Activated naive CD4-positive, alpha-beta T cell treated with anti-CD3 and anti-CD28 coated beads, Interleukin-2, amount 10 ng/mL, durations not matched to agents 5 hours and 36 hours (primary cell): ENCODE measurements around the gene PRAF2. TPM values are rescaled to one million over a fixed set of nuclear protein-coding genes. Genes with fewer than 3 reads are reported as not detected.

Experiments
- total RNA-seq, 2 experiments: library from RNA; stranded (reverse); gene quantifications; one replicate each; pipeline ENCODE4 v1.2.3, GENCODE V29; 2021

PRAF2 gene
- total RNA-seq: 10 to 100 TPM; 23.8 to 26.7 TPM

GRCh38 chrX:49073601-49074575 is at the start of gene PRAF2:
PRAF2 (minus strand) TSS chrX:49074002; CDS start chrX:49073987, 15 bp downstream.

GRCh38 chrX:49079489-49080428 is 6.0 kb upstream of the PRAF2 start, which contains the start of gene WDR45:
WDR45 (minus strand) TSS chrX:49079887; CDS start chrX:49078095, 1,792 bp downstream.

GRCh38 chrX:49058794-49059193 is 15.0 kb downstream of the PRAF2 start, which contains the start of gene CCDC120:
CCDC120 (plus strand) TSS chrX:49058999; CDS start chrX:49062042, 3,043 bp downstream.

GRCh38 chrX:49043220-49043986 is 30.4 kb downstream of the PRAF2 start, which contains the start of gene TFE3:
TFE3 (minus strand) TSS chrX:49043357; CDS start chrX:49043226, 131 bp downstream.

Other genes with a start within 250 kb of the PRAF2 start
- gene ERAS, start 247.5 kb downstream of the PRAF2 start, total RNA-seq: not detected
- gene PCSK1N, start 238.4 kb downstream of the PRAF2 start, total RNA-seq: under 1 TPM; 0.38 to 0.91 TPM
- gene TIMM17B, start 176.2 kb downstream of the PRAF2 start, total RNA-seq: 10 to 100 TPM; 38.8 to 39.9 TPM
- gene PQBP1, start 176.1 kb downstream of the PRAF2 start, total RNA-seq: 10 to 100 TPM; 93.7 to 97.5 TPM
- 10 to 100 TPM; 17.7 to 21.5 TPM for gene SLC35A2, start 162.4 kb downstream of the PRAF2 start, total RNA-seq
- 100 to 1,000 TPM; 297 to 304 TPM for gene PIM2, start 155.0 kb downstream of the PRAF2 start, total RNA-seq
- gene OTUD5, start 116.4 kb downstream of the PRAF2 start, total RNA-seq: 10 to 100 TPM; 54.1 to 55.2 TPM
- 1 to 10 TPM; 3.5 to 4.2 TPM for gene KCND1, start 102.2 kb downstream of the PRAF2 start, total RNA-seq
- 100 to 1,000 TPM in 1 of 2 experiments, 10 to 100 TPM in 1; 97.9 to 104 TPM for gene GRIPAP1, start 71.7 kb downstream of the PRAF2 start, total RNA-seq
- 10 to 100 TPM; 25.8 to 26.5 TPM for gene TFE3, start 30.6 kb downstream of the PRAF2 start, total RNA-seq
- gene CCDC120, start 15.0 kb downstream of the PRAF2 start, total RNA-seq: 1 to 10 TPM; 7.5 TPM
- 10 to 100 TPM; 63.5 to 66.2 TPM for gene WDR45, start 5.9 kb upstream of the PRAF2 start, total RNA-seq
- 10 to 100 TPM; 40.2 to 43.1 TPM for gene GPKOW, start 49.7 kb upstream of the PRAF2 start, total RNA-seq
- 1 to 10 TPM; 2.2 TPM for gene MAGIX, start 88.8 kb upstream of the PRAF2 start, total RNA-seq
- 100 to 1,000 TPM; 203 to 206 TPM for gene PLP2, start 97.9 kb upstream of the PRAF2 start, total RNA-seq
- gene PRICKLE3, start 112.4 kb upstream of the PRAF2 start, total RNA-seq: 10 to 100 TPM; 15.5 to 15.9 TPM
- 1 to 10 TPM; 1.4 to 1.8 TPM for gene SYP, start 126.2 kb upstream of the PRAF2 start, total RNA-seq
- gene CACNA1F, start 159.3 kb upstream of the PRAF2 start, total RNA-seq: under 1 TPM; 0.50 to 0.91 TPM
- gene CCDC22, start 161.5 kb upstream of the PRAF2 start, total RNA-seq: 10 to 100 TPM; 29.3 to 30.3 TPM
- 10 to 100 TPM; 11.5 to 12.5 TPM for gene FOXP3, start 190.7 kb upstream of the PRAF2 start, total RNA-seq
- 10 to 100 TPM; 10.8 to 12.3 TPM for gene PPP1R3F, start 195.8 kb upstream of the PRAF2 start, total RNA-seq
- gene GAGE10, start 229.6 kb upstream of the PRAF2 start, total RNA-seq: not detected
- gene GAGE12J, start 248.0 kb upstream of the PRAF2 start, total RNA-seq: not detected